IPS-15b (cell line): ENCODE measurements around the gene TCERG1L.
A peak's percentile ranks its signal among the peaks of the same experiment; 100 is the strongest.

Experiments used
- H3K27me3 ChIP-seq: one replicate; pipeline ENCODE4 v1.6.1; 2013; ENCODE audit warnings: low read length; ENCODE audit not compliant: control insufficient read depth, insufficient read depth
- H3K36me3 ChIP-seq: one replicate; pipeline ENCODE4 v1.6.1; 2013; ENCODE audit warnings: low read length; ENCODE audit not compliant: control insufficient read depth, insufficient read depth
- H3K4me1 ChIP-seq: one replicate; pipeline ENCODE4 v1.6.1; 2013; ENCODE audit warnings: mild to moderate bottlenecking, low read length; ENCODE audit not compliant: control insufficient read depth, insufficient read depth
- H3K4me3 ChIP-seq: one replicate; pipeline ENCODE4 v1.5.1; 2013; ENCODE audit warnings: low read depth, low read length
- H3K9ac ChIP-seq: one replicate; pipeline ENCODE4 v1.6.1; 2013; ENCODE audit warnings: low read depth, mild to moderate bottlenecking, low read length
- H3K9me3 ChIP-seq: one replicate; pipeline ENCODE4 v1.6.1; 2013; ENCODE audit warnings: mild to moderate bottlenecking, low read length; ENCODE audit not compliant: control insufficient read depth, insufficient read depth

TCERG1L gene, protein sequence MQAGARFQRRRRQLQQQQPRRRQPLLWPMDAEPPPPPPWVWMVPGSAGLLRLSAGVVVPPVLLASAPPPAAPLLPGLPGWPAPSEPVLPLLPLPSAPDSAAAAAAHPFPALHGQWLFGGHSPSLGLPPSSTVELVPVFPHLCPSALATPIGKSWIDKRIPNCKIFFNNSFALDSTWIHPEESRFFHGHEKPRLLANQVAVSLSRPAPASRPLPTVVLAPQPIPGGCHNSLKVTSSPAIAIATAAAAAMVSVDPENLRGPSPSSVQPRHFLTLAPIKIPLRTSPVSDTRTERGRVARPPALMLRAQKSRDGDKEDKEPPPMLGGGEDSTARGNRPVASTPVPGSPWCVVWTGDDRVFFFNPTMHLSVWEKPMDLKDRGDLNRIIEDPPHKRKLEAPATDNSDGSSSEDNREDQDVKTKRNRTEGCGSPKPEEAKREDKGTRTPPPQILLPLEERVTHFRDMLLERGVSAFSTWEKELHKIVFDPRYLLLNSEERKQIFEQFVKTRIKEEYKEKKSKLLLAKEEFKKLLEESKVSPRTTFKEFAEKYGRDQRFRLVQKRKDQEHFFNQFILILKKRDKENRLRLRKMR

DNA sequence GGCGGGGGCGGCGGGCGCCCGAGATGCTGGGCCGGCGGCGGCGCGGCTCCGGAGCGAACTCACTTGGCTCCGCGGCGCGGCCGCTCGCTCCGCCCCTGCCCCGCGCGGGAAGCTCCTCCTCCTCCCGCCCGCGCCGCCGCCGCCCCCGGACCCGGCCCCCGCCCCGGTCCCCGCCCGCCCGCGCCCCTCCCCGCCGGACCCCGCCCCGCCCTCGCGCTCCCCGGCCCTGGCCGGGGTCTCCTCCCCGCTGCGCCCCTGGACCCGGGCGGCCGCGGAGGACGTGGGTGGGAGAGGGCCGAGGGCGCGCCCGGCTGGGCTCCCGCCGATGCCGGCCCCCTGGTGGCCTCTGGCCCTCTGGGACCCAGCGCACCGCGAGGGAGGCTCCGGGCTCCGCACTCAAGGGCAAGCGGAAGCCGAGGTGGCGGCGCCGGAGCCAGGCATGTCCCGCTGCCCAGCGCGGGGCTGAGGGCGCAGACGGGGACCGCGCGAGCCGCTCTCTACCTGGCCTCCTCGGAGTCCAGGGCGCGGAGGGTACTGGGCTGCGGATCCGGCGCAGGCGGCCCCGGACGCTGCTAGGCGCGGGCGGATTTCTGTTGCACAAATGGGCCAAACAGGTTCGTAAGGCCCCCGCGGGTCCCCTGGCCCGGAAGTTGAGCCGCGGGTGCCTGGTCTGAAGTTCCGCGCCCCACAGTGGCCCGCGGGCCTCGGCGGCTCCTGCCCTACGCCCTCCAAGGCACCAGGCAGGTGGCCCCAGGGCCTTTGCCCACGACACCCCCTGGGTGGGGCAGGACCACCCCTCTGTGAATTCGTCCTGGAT is at the start of gene TCERG1L:
Gene TCERG1L, minus strand, starts transcription at position 61 of the 817 bp plus-strand sequence. CDS start 86 bp downstream, outside the sequence.
- Histone ChIP-seq H3K36me3 (no peaks in the 10 kb centered on the region), H3K9me3 (no peaks in the 10 kb centered on the region), H3K4me3 (peak within 1 kb of the TSS; percentile 62), H3K27me3 (peaks cover 15% of the 10 kb centered on the region), H3K9ac (no peak within 1 kb of the TSS), H3K4me1 (peaks cover 4% of the 10 kb centered on the region)

DNA sequence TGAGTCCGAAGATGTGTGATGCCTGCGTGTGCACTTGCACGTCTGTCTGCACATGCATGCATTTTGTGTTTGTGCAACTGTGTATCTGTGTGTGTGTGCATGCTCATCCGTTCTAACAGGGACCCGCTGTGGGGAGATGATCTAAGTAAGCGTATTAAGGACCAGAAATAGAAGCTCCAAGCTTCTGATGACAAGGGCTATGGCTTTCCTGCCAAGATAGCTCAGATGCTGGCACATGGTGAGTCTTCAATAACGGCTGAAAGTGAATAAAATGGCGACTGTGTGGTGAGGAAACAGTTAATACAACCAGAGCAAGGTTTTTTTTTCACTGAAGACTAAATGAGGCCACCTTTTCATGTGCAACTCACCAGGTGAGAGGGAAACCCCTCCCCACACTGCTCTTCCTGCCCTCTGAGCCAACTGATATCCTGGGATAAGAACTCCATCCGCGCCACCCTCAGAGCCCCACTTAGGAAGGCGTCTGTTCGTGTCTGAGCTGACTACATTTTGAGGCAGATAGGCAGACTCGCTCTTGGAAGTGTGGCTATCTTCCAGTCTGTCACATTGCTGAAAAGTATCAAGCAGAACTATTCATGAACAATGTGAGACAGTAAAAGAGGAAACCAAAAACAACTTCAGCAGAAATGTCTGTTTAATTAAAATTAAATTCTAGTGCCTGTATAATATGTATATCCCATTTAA is 47.4 kb upstream of the TCERG1L start:
- Histone ChIP-seq H3K4me3 (no peak overlapping the region), H3K4me1 (no peaks in the 10 kb centered on the region), H3K27me3 (no peaks in the 10 kb centered on the region), H3K36me3 (no peaks in the 10 kb centered on the region), H3K9me3 (no peaks in the 10 kb centered on the region), H3K9ac (no peak overlapping the region)

DNA sequence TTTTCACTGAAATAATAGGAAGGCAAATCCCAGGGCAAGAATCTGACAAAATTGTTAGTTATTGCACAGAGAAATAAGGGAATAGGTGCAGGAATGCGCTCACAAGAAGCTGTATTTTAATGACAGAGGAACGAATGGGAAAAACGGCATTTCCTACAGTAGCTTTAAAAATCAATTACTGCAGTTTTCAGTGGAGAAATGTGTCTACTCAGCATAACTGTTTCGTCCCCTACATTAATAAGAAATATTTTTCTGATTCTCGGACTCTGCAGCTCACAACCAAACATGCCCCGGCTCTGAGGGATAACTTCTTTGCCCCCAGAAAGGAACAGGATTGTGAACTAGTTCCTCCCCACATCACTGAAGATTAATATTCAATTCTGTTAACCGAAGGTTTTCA is 44.9 kb upstream of the TCERG1L start:
- Histone ChIP-seq H3K36me3 (no peaks in the 10 kb centered on the region), H3K4me1 (no peaks in the 10 kb centered on the region), H3K4me3 (no peak overlapping the region), H3K9me3 (no peaks in the 10 kb centered on the region), H3K9ac (no peak overlapping the region), H3K27me3 (no peaks in the 10 kb centered on the region)

DNA sequence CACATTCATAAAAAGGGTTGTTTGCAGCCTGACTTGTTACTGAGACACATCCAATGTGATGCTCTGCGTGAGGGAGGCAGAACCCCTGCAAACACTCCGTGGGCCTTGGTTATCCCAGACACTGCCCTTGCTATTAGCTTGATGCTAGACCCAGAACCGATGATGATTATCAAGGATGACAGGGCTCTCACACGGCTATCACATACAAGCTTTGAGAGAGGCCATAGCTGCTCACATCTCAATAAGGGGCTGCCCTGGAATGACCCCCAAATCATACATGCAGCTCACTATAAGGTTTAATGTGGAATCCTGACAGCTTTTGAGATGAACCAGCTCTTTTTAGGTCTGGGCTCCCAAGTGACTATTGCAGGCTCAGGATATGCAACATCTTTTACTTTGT is 44.4 kb upstream of the TCERG1L start:
- Histone ChIP-seq H3K4me1 (no peaks in the 10 kb centered on the region), H3K4me3 (no peak overlapping the region), H3K36me3 (no peaks in the 10 kb centered on the region), H3K9me3 (no peaks in the 10 kb centered on the region), H3K27me3 (no peaks in the 10 kb centered on the region), H3K9ac (no peak overlapping the region)

DNA sequence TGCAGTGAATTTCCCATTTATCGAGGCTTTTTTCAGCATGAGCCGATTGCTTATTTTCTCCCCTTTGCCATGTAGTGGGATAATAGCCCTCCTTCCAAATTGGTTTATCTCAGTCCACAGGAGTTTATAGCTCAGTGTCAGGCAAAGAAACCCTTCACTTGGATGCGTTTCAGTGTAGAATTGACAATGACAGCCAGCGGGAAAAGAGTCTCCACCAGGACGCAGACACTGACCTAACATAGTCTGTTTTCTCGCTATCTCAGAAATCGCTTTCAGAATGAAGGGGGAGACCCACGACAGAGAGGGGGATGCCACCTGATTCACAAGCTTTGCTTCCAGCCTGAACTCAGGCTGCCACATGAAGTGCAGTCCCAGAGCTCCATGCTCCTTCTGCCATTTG is 43.5 kb upstream of the TCERG1L start:
- Histone ChIP-seq H3K9me3 (no peaks in the 10 kb centered on the region), H3K27me3 (no peaks in the 10 kb centered on the region), H3K9ac (no peak overlapping the region), H3K4me1 (no peaks in the 10 kb centered on the region), H3K4me3 (no peak overlapping the region), H3K36me3 (no peaks in the 10 kb centered on the region)

DNA sequence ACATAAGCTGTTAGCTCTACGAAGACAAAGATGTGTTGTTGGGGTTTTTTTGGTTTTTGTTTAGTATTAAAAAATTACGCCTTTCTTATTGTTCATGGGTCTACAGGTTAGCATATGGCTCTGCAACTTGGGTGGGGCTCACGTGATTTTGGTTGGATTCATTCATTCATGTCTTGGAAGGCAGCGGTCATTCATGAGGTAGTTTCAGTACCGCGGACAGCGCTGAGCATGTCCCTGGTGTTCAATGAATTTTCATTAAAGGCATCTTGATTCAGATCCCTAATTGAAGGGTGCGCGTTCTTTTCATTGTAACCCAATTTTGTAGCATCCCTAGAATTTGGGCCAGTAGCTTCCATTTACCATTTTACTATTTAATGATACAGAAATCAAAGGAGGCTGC is 42.9 kb upstream of the TCERG1L start:
- Histone ChIP-seq H3K4me3 (no peak overlapping the region), H3K4me1 (no peaks in the 10 kb centered on the region), H3K27me3 (no peaks in the 10 kb centered on the region), H3K36me3 (no peaks in the 10 kb centered on the region), H3K9me3 (no peaks in the 10 kb centered on the region), H3K9ac (no peak overlapping the region)

DNA sequence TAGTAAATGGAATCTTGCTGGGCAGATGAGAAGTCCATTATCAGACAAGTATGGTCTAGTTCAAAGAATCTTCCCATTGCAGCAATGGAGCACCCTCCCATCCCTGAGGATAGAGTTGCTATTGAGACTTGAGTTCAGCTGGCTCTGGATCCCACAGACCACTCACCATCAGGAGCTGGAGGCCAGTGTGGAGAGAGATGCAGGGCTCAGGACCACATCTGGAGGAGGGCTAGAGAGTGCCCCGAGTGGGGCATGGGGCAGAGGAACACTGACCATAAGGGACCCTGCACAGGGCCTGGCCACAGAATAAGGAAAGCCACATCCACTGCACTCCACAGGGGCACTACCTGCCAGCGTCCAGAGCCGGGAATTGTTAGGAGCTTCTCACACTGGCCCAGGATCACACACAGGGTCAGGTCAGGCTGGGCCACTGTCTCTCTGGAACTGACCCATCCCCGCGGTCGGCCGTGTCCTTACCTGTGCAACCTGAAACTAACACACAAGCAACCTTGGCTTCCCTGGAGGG is 41.3 kb upstream of the TCERG1L start:
- Histone ChIP-seq H3K4me3 (no peak overlapping the region), H3K9ac (no peak overlapping the region), H3K27me3 (no peaks in the 10 kb centered on the region), H3K36me3 (no peaks in the 10 kb centered on the region), H3K4me1 (no peaks in the 10 kb centered on the region), H3K9me3 (no peaks in the 10 kb centered on the region)

DNA sequence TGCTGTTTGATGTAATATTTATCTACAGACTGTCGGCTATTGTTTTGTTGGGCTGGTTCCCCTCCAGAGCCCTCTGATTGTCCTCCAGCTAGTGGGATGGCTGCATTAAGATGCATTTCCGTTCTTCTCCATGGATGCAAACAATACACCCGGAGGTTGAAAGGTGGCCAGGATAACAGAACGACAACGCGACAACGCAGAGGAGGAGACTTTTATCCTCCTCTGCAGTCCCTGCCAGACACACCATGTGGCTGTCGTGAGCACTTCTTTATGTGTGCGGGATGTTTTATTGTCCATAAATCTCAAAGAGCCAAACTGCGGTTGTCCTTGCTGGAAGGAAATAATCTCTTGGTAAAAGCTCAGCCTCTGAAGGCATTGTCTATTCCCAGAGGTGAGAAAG is 39.1 kb upstream of the TCERG1L start:
- H3K27me3 ChIP-seq, result no peaks in the 10 kb centered on the region
- H3K4me1 ChIP-seq, result no peaks in the 10 kb centered on the region
- no peaks in the 10 kb centered on the region for H3K9me3 ChIP-seq
- no peaks in the 10 kb centered on the region for H3K36me3 ChIP-seq
- no peak overlapping the region for H3K4me3 ChIP-seq
- H3K9ac ChIP-seq, result no peak overlapping the region

DNA sequence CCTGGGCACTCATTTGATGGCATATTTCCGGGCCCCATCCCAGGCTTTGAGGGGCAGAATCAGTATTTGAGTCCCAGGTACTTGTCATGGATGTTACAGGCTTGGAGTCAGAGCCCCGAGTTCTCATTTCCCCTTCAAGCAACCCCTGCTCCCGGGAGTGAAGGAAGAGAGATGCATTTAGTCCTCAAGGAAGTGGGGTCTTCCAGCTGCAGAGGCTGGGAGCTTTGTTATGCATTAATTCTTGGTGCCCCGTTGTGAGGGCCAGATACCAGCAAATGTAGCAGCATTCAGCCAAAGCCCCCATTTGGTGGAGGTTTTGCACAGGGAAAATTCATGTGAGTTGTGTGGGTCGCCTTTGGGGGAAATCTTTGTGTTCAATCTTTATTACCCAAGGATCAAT is 38.7 kb upstream of the TCERG1L start:
- no peaks in the 10 kb centered on the region for H3K9me3 ChIP-seq
- no peaks in the 10 kb centered on the region for H3K27me3 ChIP-seq
- no peaks in the 10 kb centered on the region for H3K4me1 ChIP-seq
- no peak overlapping the region for H3K9ac ChIP-seq
- H3K36me3 ChIP-seq, result no peaks in the 10 kb centered on the region
- no peak overlapping the region for H3K4me3 ChIP-seq

DNA sequence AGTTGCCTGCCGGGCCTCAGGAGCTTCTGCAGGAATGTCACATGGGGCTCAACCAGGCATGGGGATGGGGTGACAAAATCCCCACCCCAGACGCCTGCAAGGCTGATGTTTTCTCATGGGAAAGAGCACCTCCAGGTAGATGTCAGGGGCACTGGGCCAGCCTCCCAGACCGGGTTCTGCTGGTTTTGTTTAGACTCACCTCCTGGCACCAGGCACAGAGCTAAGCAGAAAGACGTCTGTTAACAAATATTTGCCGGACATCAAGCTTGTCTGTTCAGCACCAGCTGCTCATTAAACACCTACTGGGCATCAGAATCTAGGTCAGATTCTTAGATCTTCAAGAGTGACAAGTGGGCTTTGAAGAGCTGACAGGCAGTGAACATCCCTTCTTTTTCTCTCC is 34.9 kb upstream of the TCERG1L start:
- H3K9me3 ChIP-seq, result no peaks in the 10 kb centered on the region
- H3K9ac ChIP-seq, result no peak overlapping the region
- H3K4me1 ChIP-seq, result no peaks in the 10 kb centered on the region
- H3K4me3 ChIP-seq, result no peak overlapping the region
- H3K36me3 ChIP-seq, result no peaks in the 10 kb centered on the region
- no peaks in the 10 kb centered on the region for H3K27me3 ChIP-seq

DNA sequence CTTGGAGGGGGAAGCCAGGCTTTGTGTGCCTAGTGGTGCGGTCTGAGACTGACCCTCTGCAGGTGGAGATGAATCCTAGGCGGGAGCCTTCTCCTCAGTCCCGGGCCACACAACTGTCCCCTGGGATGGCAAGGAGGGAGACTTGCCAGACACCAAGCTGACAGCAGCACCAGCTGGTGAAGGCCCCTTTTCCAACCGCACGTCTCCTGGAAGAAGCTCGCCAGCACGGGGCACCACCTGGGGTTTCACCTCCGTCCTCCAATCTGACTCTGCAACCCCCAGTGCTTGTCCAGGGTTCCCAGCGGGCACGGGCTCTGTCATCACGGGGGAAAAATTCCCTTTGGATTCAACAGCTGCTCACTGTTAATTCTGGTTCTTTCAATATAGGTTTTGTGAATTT is 34.2 kb upstream of the TCERG1L start:
- Histone ChIP-seq H3K36me3 (no peaks in the 10 kb centered on the region), H3K4me3 (no peak overlapping the region), H3K27me3 (no peaks in the 10 kb centered on the region), H3K9me3 (no peaks in the 10 kb centered on the region), H3K9ac (no peak overlapping the region), H3K4me1 (no peaks in the 10 kb centered on the region)
